ENCODE measurements around the gene TMEM250.

GRCh38 chr9:136156209-136157120 lies 37.8 kb upstream of the TMEM250 start:
- TF ChIP-seq CTCF (IDR thresholded peaks at IDR 0.05; ENCODE audit: low read depth, low read length, missing input control) (no peak), SP1 (IDR thresholded peaks at IDR 0.05) (no peak), RAD21 (IDR thresholded peaks at IDR 0.05) (no peak), REST (IDR thresholded peaks at IDR 0.05) (no peak), HNF4A (conservative IDR thresholded peaks at IDR 0.05) (no peak), ATF3 (IDR thresholded peaks at IDR 0.05) (no peak), ZBTB33 (IDR thresholded peaks at IDR 0.05) (no peak), TAF1 (conservative IDR thresholded peaks at IDR 0.05) (no peak), MAX (IDR thresholded peaks at IDR 0.05) (no peak), JUND (IDR thresholded peaks at IDR 0.05) (no peak), NR2F2 (IDR thresholded peaks at IDR 0.05) (no peak), YY1 (IDR thresholded peaks at IDR 0.05) (no peak)

All from liver (tissue), 3 donors.